GM21717 (cell line): ENCODE data around the gene TMEM106A.
"Not testable (repeated sequence)": the region's sequence is repeated elsewhere in the genome, so short reads cannot be mapped to it uniquely, and the experiment has no call there.

ENCODE experiments used
- ATAC-seq: cut with Tn5 transposase; IDR thresholded peaks from one replicate; pipeline ENCODE4 v1.9.1; 2021; ENCODE audit warnings: mild to moderate bottlenecking, moderate library complexity; ENCODE audit not compliant: unreplicated experiment

TMEM106A gene

DNA sequence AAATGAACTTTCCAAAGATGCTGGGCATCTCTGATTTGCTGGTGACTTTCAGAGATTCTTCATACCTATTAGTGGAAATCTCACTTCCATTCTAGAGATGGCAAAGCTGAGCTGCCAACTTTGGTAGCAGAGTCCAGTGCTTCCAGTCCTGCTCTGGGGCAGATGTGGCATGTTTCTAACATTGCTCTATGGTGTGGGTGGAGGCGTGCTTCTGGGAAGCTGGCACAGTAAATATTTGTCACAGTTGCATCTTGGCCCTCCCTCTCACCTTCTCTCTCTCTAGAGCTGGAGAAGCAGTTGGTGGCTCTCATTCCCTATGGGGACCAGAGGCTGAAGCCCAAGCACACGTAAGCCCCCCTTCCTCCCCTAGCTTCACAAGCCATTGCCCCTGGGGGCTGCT, 1.9 kb downstream of the TMEM106A start:
- no peak for ATAC-seq

DNA sequence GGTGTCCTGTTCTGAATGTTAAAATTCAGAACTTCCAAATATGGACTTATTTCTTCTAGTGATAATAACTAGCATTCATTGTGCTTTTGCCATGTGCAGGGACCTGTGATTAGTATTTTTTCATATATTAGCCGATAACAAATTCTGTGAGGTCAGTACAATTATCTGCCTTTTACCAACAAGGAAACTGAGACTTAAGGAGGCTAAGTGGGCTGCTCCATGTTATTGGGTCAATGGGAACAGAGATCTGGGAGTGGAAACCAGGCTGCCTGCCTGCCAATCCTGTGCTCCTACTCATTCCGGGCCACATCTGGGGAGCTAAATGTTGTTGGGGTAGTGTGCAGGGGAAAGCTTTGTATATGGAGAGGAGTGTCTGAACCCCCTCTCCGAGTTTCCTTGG, 3.7 kb downstream of the TMEM106A start:
- no peak for ATAC-seq

DNA sequence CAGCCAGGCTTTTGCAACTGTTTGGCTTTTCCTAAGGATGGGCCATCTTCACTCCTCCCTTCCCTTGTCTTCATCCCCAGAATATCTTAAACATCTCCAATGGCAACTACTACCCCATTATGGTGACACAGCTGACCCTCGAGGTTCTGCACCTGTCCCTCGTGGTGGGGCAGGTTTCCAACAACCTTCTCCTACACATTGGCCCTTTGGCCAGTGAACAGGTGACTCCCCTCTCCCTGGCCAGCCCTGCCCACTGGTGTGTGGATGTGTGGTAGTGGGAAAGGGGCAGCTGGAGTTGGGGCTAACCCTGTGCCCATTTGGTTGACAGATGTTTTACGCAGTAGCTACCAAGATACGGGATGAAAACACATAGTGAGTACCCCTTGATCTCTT, 4.7 kb downstream of the TMEM106A start:
- ATAC-seq: no peak

DNA sequence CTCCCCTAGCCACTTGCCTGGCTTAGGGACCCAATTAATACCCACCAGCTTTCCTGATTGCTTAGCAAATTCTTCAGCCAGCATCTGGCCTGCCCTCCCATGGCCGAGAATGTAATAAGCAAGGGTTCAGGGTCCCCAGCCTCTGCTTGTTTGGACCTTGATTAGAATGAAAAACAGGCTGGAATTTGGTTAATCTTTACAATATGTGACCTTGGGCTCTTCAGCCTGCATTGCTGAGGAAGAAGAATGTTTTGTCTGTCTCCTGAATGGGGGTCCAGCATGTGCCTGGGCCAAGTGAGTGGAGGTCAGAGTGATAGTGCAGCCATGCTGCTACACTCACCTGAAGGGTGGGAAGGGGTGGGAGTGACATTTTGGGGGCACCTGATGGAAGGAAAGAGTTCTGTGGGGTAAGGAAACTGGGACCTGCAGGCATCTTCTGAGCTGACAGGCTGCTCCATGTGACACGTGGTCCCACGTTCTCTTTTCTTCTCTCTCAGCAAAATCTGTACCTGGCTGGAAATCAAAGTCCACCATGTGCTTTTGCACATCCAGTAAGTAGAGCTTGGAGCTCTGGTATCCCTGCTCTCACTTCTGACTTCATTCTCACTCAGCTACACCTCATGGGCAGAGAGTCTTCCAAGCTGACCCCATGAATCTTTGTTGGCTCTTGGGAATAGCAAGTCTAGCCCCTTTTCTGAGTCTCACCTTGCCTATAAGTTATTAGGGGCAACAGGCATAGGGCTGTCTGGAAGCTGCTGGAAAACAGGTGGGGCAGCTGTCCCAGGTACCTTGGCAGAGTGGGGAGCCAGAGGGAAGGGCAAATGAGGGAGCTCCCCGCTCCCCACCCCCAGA, 5.3 kb downstream of the TMEM106A start:
- no peak for ATAC-seq

DNA sequence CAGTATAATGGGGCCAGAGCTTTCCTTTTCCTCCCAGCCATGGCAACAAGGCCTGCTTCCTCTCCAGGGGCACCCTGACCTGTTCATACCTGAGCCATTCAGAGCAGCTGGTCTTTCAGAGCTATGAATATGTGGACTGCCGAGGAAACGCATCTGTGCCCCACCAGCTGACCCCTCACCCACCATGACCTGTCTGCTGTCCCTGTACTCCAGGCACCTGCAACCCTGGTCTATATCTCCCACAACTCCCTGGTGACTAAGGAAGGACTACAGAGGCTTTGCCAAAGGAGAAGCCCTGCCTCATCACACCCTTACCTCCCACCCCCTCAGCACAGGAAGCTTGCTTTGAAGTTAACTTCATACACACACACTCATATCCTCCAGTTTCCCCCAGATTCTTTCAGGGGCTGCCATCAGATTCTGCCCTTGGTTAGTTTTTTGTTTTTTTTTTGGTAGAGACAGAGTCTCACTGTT, 6.0 kb downstream of the TMEM106A start:
- ATAC-seq: no peak

DNA sequence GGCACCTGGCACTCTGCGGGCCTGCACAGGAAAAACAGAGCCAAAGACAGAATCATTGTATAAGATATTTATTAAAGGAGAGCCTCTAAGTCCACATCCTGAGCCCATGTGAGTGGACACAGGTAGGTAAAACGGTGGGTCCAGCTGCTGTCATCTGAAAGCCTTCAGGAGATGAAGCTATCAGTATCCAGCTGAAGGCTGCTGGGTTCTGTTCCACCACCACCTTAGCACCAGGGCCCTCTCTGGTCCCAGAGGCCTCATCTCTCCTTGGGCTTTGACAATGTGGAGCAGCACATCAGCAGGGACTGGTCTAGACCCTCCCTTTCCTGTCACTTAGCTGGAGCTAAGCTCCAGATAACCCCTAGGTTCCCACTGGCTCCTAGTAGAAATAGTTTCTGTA, 7.3 kb downstream of the TMEM106A start:
- no peak for ATAC-seq

DNA sequence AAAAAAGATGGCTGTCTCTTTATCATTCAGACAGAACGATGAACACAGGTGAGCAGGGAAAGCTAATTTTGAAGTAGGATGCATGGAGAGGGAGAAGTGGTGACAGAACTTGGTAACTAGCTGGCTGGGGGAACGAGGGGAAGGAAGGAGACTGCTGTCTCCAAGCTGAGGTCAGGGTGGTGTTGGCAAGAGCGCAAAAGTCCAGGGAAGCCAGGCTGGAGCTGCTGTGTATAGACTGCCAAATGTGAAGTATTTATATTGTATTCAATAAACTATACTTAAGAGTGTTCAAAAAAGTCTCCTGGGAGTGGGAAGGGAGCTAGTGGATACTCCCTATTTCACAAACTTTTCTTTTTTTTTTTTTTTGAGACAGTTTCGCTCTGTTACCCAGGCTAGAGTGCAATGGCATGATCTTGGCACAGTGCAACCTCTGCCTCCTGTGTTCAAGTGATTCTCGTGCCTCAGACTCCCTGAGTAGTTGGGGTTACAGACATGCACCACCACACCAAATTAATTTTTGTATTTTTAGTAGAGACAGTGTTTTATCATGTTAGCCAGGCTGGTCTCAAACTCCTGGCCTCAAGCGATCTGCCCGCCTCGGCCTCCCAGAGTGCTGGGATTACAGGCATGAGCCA, 8.2 kb downstream of the TMEM106A start:
- no peak for ATAC-seq

DNA sequence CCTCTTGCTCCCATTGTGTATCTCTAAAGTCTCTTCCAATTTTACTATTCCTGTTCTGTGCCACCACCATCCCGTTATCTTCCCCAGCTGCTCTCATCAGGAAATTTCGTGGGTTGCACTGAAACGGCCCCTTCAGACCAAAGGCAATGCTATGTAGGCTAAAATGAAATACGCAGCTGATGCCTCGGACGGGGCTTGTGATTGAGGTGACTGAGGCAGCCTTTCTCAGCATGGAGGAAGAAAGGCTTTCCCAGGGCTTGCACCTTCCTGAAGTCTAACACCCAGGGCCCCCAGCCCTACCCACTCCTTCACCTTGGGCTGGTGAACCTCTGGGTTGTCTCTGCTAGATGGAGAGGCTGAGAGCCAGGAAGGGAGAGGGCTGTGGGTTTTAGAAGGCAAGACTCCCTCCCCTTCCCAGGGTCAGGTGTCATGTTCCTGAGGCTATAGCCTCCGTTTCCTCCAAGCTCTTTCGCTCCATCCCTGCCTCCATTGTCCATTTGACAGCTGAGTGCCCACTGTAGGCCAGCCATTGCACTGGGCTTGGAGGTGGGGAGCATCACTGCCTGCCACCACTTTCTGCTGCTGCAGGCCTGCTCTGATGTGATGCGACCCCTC, 8.9 kb downstream of the TMEM106A start:
- ATAC-seq: no peak

DNA sequence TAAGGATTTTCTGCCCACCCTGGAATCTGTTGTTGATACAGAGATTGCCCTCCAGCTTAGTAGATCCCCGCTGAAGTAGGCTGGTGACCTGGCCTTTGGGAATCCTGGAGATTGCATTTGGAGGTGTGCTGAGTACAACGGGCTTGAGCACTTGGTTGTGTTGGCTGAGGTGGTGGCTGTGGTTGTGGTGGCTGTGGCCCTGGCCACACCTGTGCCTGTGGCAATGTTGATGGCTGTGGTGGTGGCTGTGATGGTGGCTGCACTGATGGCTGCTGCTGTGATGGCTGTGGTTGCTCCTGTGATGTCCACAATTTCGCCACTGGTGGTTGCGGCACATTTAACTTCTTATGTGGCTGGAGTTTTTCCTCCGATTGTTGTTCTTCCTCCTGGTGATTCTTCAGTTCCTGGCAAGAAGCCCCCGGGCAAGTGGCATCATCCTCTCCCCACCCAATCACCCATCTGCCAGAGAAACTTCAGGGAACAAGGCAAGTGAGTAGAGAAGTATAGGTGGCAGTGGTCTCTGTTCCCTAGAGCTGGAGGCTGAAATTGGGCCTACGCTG, 12.6 kb downstream of the TMEM106A start:
- no peak for ATAC-seq

DNA sequence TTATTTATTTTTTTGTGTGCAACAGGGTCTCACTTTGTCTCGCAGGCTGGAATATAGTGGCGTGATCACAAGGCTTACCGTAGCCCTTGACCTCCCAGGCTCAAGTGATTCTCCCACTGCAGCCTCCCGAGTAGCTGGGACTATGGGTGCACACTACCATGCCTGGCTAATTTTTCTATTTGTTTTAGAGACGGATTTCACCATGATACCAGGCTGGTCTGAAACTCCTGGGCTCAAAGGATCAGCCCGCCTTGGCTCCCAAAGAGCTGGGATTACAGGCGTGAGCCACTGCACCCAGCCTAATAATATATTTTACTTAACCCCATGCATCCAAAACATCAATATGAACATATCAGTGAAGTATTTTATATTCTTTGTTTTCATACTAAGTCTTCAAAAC, 14.7 kb downstream of the TMEM106A start:
- no peak for ATAC-seq

DNA sequence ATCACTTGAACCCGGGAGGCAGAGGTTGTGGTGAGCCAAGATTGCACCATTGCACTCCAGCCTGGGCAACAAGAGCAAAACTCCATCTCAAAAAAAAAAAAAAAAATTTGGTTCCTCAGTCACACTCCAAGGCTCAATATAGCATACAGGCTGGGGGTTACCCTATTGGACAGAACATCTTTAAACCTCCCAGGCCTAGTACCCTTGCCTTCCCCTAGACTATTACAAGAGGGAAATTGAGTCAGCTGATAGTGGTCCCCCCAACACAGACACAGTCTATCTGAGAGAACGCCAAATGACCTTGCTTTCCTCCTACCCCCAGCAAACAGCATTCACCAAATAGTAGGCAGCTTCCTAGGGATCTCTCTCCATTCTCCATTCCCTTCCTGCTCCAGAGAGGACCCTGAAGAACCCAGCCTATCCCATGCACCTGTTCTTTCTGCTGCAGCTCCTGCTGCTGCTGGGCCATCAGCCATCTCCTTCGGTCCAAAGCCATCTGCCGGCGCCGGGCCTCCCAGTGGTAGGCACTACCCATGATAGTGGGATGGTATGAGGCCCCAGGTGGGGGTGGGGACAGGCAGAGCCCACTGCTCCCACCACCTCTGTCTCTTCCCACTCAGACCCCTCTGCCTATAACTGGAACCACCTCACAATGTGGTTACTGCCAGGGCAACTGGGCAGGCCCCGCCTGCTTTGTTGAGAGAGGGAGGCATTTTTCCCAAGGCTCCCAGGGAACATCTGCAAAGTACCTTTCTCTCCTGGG, 16.5 kb downstream of the TMEM106A start, which contains the start of gene CCDC200:
Gene CCDC200 (minus strand): TSS at position 604 of the 763 bp plus-strand sequence. CDS start 69 bp downstream, at position 535.
- ATAC-seq: not testable (repeated sequence)

DNA sequence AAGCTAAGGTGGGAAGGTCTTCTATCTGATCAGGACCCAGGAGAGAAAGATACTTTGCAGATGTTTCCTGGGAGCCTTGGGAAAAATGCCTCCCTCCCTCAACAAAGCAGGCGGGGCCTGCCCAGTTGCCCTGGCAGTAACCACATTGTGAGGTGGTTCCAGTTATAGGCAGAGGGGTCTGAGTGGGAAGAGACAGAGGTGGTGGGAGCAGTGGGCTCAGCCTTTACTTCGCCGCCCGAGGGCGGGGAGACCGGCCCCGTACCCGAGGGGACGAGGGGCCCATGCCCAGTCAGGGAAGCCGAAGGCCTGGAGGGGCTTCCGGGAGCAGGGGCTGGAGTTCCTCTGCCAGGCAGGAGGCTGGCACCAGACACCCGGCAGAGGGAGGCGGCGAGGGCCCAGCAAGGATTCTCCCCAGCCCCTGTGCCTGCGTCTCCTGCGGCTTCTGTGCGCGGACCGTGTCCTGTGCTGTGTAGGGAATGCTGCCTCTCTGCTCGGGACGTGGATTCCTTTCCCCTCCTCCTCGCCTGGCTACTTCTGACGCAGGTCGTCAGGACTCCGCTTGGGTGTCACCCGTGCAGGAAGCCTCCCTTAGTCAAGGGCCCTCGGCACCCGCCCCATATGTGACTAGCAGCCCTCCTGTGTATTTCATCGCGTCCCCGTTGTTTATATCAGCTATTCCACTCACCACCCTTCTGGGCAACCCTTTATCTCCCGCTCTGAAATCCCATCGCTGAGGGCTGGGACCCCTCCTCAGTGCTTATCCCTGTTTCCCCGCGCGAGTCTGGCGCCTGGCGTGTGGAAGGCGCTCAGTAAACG, 19.7 kb downstream of the TMEM106A start:
- ATAC-seq: not testable (repeated sequence)

DNA sequence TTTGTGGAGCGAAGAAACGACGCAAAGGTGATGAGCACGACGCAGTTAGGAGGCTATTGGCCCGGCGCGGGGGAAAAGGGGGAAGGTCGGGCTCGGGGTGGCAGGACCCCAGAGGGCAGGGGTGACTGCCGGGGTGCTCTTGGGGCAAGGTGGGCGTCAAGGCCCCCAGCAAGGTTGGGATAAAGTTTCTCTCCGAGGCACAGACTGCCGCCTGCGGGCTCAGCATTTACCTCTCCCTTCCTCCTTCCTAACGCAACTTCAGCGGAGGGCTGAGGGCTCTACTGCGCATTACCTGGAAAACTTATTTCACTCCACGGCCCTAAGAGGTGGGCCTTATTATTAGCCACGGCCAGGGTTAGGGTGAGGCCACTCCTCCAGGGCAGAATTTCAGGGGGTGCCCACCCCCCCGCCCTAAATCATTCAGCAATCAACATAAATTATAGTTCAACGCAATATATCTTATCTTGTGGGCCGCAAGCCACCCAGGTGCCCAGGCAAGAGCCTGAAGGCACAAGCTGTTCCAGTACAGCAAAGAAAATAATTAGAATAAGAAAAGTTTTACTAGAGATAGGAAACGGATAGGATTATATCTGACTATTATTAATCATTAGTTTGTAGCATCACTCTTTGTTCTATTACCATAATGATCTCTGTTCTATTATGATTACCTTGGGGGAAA, 20.5 kb downstream of the TMEM106A start:
- not testable (repeated sequence) for ATAC-seq

DNA sequence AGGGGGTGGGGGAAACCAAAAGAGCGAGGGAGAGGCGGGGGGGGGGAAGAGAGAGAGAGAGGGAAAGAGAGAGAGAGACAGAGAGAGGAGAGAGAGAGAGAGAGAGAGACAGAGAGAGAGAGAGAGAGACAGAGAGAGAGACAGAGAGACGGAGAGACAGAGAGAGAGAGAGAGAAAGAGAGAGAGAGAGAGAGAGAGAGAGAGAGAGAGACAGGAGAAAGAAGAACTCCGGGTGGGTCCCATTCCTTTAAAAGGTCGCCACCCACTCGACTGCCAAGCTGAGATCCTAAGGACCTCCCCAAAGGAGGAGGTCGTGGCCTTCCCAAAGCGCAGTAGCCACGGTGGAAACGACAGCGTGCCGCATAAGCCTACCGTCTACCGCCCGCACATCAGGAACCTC, 21.6 kb downstream of the TMEM106A start:
- ATAC-seq: not testable (repeated sequence)

DNA sequence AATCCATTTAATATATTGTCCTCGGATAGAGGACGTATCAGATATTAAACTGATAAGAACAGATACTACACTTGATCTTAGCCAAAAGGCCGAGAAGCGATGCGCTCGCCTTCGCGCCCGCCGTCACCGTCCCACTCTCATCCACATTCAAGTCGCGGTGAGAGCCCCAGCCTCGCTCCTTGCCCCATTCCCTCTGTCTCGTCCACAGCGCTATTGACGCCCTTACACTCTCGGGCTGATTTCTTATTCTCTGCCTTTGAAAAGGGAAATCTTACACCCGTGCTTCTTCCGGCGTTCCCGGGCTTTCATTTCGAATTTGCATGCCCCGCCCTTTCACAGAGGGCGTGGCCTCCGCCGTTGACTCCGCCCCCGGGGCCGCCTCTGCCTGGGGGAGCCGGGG, 22.2 kb downstream of the TMEM106A start, which contains the start of gene RNU2-1:
Gene RNU2-1 (minus strand): TSS at position 101 of the 400 bp plus-strand sequence.
- ATAC-seq: not testable (repeated sequence)

DNA sequence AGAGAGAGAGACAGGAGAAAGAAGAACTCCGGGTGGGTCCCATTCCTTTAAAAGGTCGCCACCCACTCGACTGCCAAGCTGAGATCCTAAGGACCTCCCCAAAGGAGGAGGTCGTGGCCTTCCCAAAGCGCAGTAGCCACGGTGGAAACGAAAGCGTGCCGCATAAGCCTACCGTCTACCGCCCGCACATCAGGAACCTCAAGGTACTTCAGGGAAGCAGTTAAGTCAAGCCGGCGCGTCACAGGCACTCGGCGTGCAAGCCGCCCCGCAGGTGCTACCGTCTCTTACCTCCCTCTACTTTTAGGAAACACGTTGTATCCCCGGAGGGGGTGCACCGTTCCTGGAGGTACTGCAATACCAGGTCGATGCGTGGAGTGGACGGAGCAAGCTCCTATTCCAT, 27.9 kb downstream of the TMEM106A start:
- ATAC-seq: not testable (repeated sequence)

DNA sequence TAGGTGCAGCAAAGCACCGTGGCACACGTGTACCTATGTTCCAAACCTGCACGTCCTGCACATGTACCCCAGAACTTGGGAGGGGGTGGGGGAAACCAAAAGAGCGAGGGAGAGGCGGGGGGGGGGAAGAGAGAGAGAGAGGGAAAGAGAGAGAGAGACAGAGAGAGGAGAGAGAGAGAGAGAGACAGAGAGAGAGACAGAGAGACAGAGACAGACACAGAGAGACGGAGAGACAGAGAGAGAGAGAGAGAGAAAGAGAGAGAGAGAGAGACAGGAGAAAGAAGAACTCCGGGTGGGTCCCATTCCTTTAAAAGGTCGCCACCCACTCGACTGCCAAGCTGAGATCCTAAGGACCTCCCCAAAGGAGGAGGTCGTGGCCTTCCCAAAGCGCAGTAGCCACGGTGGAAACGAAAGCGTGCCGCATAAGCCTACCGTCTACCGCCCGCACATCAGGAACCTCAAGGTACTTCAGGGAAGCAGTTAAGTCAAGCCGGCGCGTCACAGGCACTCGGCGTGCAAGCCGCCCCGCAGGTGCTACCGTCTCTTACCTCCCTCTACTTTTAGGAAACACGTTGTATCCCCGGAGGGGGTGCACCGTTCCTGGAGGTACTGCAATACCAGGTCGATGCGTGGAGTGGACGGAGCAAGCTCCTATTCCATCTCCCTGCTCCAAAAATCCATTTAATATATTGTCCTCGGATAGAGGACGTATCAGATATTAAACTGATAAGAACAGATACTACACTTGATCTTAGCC, 29.1 kb downstream of the TMEM106A start:
- ATAC-seq: not testable (repeated sequence)

DNA sequence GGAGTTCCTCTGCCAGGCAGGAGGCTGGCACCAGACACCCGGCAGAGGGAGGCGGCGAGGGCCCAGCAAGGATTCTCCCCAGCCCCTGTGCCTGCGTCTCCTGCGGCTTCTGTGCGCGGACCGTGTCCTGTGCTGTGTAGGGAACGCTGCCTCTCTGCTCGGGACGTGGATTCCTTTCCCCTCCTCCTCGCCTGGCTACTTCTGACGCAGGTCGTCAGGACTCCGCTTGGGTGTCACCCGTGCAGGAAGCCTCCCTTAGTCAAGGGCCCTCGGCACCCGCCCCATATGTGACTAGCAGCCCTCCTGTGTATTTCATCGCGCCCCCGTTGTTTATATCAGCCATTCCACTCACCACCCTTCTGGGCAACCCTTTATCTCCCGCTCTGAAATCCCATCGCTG, 34.8 kb downstream of the TMEM106A start:
- ATAC-seq: not testable (repeated sequence)
